ENCODE measurements around the gene KRT25.
"Not testable (repeated sequence)": the region's sequence is repeated elsewhere in the genome, so short reads cannot be mapped to it uniquely, and the experiment has no call there.

KRT25 gene

GRCh38 chr17:40753804-40754203 lies 1.3 kb downstream of the KRT25 start:
- TF ChIP-seq CTCF (IDR thresholded peaks at IDR 0.05; ENCODE audit: low read length), result no peak
- TF ChIP-seq EZH2 (IDR thresholded peaks at IDR 0.05; ENCODE audit: borderline replicate concordance, low read length), result no peak
- Histone ChIP-seq H3K9me3 (ENCODE audit: low read length) (no peaks in the 10 kb centered on the region), H2AFZ (ENCODE audit: low read length) (no peak overlapping the region), H3K4me3 (ENCODE audit: low read depth, low read length, poor library complexity, severe bottlenecking) (no peak overlapping the region), H3F3A (ENCODE audit: insufficient read depth, low read length) (no peaks in the 10 kb centered on the region), H3K4me2 (ENCODE audit: low read length) (no peak overlapping the region), H3K9me2 (ENCODE audit: low read depth, low read length) (no peaks in the 10 kb centered on the region), H3K36me3 (ENCODE audit: insufficient read depth, low read length) (no peaks in the 10 kb centered on the region), H4K20me1 (ENCODE audit: insufficient read depth, low read length) (no peaks in the 10 kb centered on the region), H3K27ac (ENCODE audit: low read depth, low read length, poor library complexity, severe bottlenecking) (no peak overlapping the region), H3K27me3 (ENCODE audit: insufficient read depth, low read length) (peaks cover 9% of the 10 kb centered on the region), H3K9ac (ENCODE audit: low read length) (no peak overlapping the region), H3K4me1 (ENCODE audit: insufficient read depth, low read length, severe bottlenecking) (no peaks in the 10 kb centered on the region), H3K79me2 (ENCODE audit: insufficient read depth, low read length) (no peaks in the 10 kb centered on the region)

GRCh38 chr17:40751065-40751464 lies 4.1 kb downstream of the KRT25 start:
- Histone ChIP-seq H3K9me3 (ENCODE audit: low read length) (no peaks in the 10 kb centered on the region), H3F3A (ENCODE audit: insufficient read depth, low read length) (no peaks in the 10 kb centered on the region), H2AFZ (ENCODE audit: low read length) (no peak overlapping the region), H3K4me3 (ENCODE audit: low read depth, low read length, poor library complexity, severe bottlenecking) (no peak overlapping the region), H3K27ac (ENCODE audit: low read depth, low read length, poor library complexity, severe bottlenecking) (no peak overlapping the region), H3K79me2 (ENCODE audit: insufficient read depth, low read length) (no peaks in the 10 kb centered on the region), H3K4me2 (ENCODE audit: low read length) (no peak overlapping the region), H3K9me2 (ENCODE audit: low read depth, low read length) (no peaks in the 10 kb centered on the region), H3K27me3 (ENCODE audit: insufficient read depth, low read length) (peaks cover 9% of the 10 kb centered on the region), H3K36me3 (ENCODE audit: insufficient read depth, low read length) (no peaks in the 10 kb centered on the region), H3K4me1 (ENCODE audit: insufficient read depth, low read length, severe bottlenecking) (no peaks in the 10 kb centered on the region), H3K9ac (ENCODE audit: low read length) (no peak overlapping the region), H4K20me1 (ENCODE audit: insufficient read depth, low read length) (no peaks in the 10 kb centered on the region)
- TF ChIP-seq EZH2 (IDR thresholded peaks at IDR 0.05; ENCODE audit: borderline replicate concordance, low read length), result no peak
- no peak for TF ChIP-seq CTCF (IDR thresholded peaks at IDR 0.05; ENCODE audit: low read length)

GRCh38 chr17:40750391-40750790 lies 4.7 kb downstream of the KRT25 start:
- Histone ChIP-seq H3K4me1 (ENCODE audit: insufficient read depth, low read length, severe bottlenecking) (no peaks in the 10 kb centered on the region), H3K4me3 (ENCODE audit: low read depth, low read length, poor library complexity, severe bottlenecking) (no peak overlapping the region), H3K27me3 (ENCODE audit: insufficient read depth, low read length) (peaks cover 9% of the 10 kb centered on the region), H3F3A (ENCODE audit: insufficient read depth, low read length) (no peaks in the 10 kb centered on the region), H2AFZ (ENCODE audit: low read length) (no peak overlapping the region), H3K9me3 (ENCODE audit: low read length) (no peaks in the 10 kb centered on the region), H4K20me1 (ENCODE audit: insufficient read depth, low read length) (no peaks in the 10 kb centered on the region), H3K79me2 (ENCODE audit: insufficient read depth, low read length) (no peaks in the 10 kb centered on the region), H3K9me2 (ENCODE audit: low read depth, low read length) (no peaks in the 10 kb centered on the region), H3K36me3 (ENCODE audit: insufficient read depth, low read length) (no peaks in the 10 kb centered on the region), H3K27ac (ENCODE audit: low read depth, low read length, poor library complexity, severe bottlenecking) (no peak overlapping the region), H3K9ac (ENCODE audit: low read length) (no peak overlapping the region), H3K4me2 (ENCODE audit: low read length) (no peak overlapping the region)
- no peak for TF ChIP-seq CTCF (IDR thresholded peaks at IDR 0.05; ENCODE audit: low read length)
- TF ChIP-seq EZH2 (IDR thresholded peaks at IDR 0.05; ENCODE audit: borderline replicate concordance, low read length), result no peak

GRCh38 chr17:40748666-40749065 lies 6.5 kb downstream of the KRT25 start:
- H3K27ac ChIP-seq (ENCODE audit: low read depth, low read length, poor library complexity, severe bottlenecking); H3K36me3 ChIP-seq (ENCODE audit: insufficient read depth, low read length); H3K4me3 ChIP-seq (ENCODE audit: low read depth, low read length, poor library complexity, severe bottlenecking); H3K4me1 ChIP-seq (ENCODE audit: insufficient read depth, low read length, severe bottlenecking); H3K9me2 ChIP-seq (ENCODE audit: low read depth, low read length); H3K27me3 ChIP-seq (ENCODE audit: insufficient read depth, low read length); H4K20me1 ChIP-seq (ENCODE audit: insufficient read depth, low read length); H3F3A ChIP-seq (ENCODE audit: insufficient read depth, low read length); H2AFZ ChIP-seq (ENCODE audit: low read length); H3K4me2 ChIP-seq (ENCODE audit: low read length); H3K9ac ChIP-seq (ENCODE audit: low read length); H3K9me3 ChIP-seq (ENCODE audit: low read length); H3K79me2 ChIP-seq (ENCODE audit: insufficient read depth, low read length): not testable (repeated sequence)

All from OCI-LY1 (cell line).